Measurements from ENCODE around the gene DOHH. TPM values are rescaled to one million over a fixed set of nuclear protein-coding genes. Genes with fewer than 3 reads are reported as not detected.
A peak's percentile ranks its signal among the peaks of the same experiment; 100 is the strongest.

Gene DOHH
- total and polyA plus RNA-seq, 2 experiments from 2014 or later = 15.0 to 20.4 TPM

DNA sequence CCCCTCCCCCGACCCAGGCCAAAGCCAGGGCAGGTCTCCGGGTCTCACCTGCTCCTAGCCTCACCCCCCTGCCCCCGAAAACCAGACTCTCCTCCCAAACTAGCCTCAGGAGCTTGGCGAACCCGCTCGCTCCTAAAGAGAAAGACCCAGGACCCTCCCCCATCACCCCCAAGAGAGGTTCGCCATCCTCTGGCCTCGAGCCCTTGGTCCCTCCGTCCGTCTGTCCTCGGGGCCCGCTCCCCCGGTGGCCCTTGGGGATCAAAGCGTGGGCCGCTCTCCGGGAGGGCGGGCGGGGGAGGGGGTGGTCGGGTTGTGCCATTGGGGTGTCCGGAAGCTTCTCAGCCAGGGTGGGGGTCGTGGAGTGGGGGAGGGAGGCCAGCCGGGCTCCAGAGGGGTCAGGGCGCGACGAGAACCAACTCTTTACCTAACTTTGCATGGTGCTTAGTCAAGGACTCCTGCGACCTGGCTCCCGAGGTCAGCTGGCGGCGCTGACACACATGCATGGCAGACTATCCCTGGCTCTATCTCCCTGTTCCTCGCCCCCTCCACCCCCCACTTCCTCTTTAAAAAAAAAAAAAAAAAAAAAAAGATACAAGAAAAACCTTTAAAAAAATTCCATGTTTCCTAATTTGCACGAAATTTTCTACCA is 35.8 kb downstream of the DOHH start:
- 77 to 82% methylated on average over 19 to 31 of the region's 31 CpGs for WGBS, 2 experiments (ENCODE audit: low coverage in 1 of 2, low lambda C conversion rate in 2 of 2, missing lambda C conversion rate in 2 of 2)
- H3K4me1 ChIP-seq (ENCODE audit: insufficient read depth) = peaks cover 8% of the 10 kb centered on the region
- in situ Hi-C loops (cut with MboI) = no loop called here

DNA sequence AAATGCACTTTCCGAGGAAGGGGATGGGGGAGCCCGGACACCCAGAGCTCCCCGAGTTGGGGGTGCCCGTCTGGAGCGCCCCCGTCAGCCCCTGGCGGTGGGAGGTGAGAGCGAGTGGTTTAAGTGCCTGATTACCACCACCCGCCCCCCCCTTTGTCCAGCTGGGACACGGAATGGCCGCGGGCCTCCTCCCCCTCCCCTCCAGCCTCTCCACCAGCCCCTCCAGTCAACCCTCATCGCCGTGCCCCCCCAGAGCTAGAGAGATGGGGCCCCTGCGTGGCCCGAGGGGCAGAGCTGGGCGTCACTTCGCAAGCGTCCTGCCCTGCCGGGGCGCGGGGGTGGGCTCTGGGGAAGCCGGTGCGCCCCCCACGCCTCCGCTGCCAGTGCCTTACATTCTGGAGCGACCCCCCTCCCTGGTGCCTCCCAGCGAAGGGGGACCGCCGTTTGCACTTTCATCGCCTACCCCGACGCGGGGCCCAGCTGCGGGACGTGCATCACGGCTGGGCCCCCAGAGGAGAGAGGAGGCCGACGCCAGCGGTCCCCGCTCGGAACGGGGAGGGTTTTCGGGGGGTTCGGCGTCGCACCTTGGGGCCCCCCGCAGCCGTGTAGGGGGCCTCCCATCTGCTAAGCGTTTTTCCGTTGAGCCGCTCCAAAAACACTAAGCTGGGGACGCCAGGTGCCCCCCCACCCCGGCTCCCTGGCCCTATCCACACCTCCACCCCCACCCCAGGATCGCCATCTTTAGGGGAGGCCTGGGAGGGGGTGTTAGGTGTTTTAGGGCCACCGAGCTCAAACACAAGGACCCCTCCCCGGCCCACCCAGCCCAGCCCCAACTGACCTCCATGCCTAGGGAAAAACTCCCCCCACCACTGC is 36.5 kb downstream of the DOHH start:
- peaks cover 12% of the 10 kb centered on the region; the same call in 1 of the 2 replicates for H3K36me3 ChIP-seq (ENCODE audit: low read depth)
- H3K4me2 ChIP-seq (ENCODE audit: unreplicated experiment) = no peak overlapping the region
- H2AFZ ChIP-seq = no peak overlapping the region
- H3K27ac ChIP-seq = no peak overlapping the region
- H3K9me2 ChIP-seq (ENCODE audit: insufficient read depth) = no peaks in the 10 kb centered on the region
- no peak overlapping the region for H3K9ac ChIP-seq
- H3K9me3 ChIP-seq (ENCODE audit: low read depth) = no peaks in the 10 kb centered on the region
- in situ Hi-C loops (cut with MboI) = no loop called here
- WGBS, 2 experiments (ENCODE audit: low coverage in 1 of 2, low lambda C conversion rate in 2 of 2, missing lambda C conversion rate in 2 of 2) = 86 to 93% methylated on average over 30 to 54 of the region's 57 CpGs
- peaks cover 23% of the 10 kb centered on the region for H3K79me2 ChIP-seq (ENCODE audit: insufficient read depth)
- H4K20me1 ChIP-seq (ENCODE audit: insufficient read depth) = no peaks in the 10 kb centered on the region
- H3K27me3 ChIP-seq (replicated peaks; ENCODE audit: insufficient read depth) = no peaks in the 10 kb centered on the region
- no peak for TF ChIP-seq EZH2phosphoT487 (IDR thresholded peaks at IDR 0.05; ENCODE audit: insufficient read depth, low read depth)
- TF ChIP-seq EZH2 (IDR thresholded peaks at IDR 0.05; ENCODE audit: insufficient read depth, poor library complexity, severe bottlenecking) = no peak
- DNase-seq = no peak
- peaks cover 14% of the 10 kb centered on the region for H3K4me1 ChIP-seq (ENCODE audit: insufficient read depth)
- no peak overlapping the region for H3K4me3 ChIP-seq
- 0 out of 2 replicates have a peak, but pooled peaks cover 13% of the 10 kb centered on the region for H3F3A ChIP-seq (ENCODE audit: insufficient read depth)

More for the DNA sequence above, 35.8 kb downstream of the DOHH start:
- Histone ChIP-seq H3K4me2 (ENCODE audit: unreplicated experiment) (no peak overlapping the region), H3K79me2 (ENCODE audit: insufficient read depth) (peaks cover 22% of the 10 kb centered on the region), H3K9ac (no peak overlapping the region), H2AFZ (no peak overlapping the region), H3K36me3 (ENCODE audit: low read depth) (peaks cover 12% of the 10 kb centered on the region; the same call in 1 of the 2 replicates), H3K27ac (no peak overlapping the region), H3F3A (ENCODE audit: insufficient read depth) (0 out of 2 replicates have a peak, but pooled peaks cover 13% of the 10 kb centered on the region), H3K9me3 (ENCODE audit: low read depth) (no peaks in the 10 kb centered on the region), H3K4me3 (no peak overlapping the region), H4K20me1 (ENCODE audit: insufficient read depth) (no peaks in the 10 kb centered on the region), H3K9me2 (ENCODE audit: insufficient read depth) (no peaks in the 10 kb centered on the region), H3K27me3 (replicated peaks; ENCODE audit: insufficient read depth) (no peaks in the 10 kb centered on the region)
- DNase-seq = no peak
- TF ChIP-seq EZH2phosphoT487 (IDR thresholded peaks at IDR 0.05; ENCODE audit: insufficient read depth, low read depth) (no peak), EZH2 (IDR thresholded peaks at IDR 0.05; ENCODE audit: insufficient read depth, poor library complexity, severe bottlenecking) (no peak)

DNA sequence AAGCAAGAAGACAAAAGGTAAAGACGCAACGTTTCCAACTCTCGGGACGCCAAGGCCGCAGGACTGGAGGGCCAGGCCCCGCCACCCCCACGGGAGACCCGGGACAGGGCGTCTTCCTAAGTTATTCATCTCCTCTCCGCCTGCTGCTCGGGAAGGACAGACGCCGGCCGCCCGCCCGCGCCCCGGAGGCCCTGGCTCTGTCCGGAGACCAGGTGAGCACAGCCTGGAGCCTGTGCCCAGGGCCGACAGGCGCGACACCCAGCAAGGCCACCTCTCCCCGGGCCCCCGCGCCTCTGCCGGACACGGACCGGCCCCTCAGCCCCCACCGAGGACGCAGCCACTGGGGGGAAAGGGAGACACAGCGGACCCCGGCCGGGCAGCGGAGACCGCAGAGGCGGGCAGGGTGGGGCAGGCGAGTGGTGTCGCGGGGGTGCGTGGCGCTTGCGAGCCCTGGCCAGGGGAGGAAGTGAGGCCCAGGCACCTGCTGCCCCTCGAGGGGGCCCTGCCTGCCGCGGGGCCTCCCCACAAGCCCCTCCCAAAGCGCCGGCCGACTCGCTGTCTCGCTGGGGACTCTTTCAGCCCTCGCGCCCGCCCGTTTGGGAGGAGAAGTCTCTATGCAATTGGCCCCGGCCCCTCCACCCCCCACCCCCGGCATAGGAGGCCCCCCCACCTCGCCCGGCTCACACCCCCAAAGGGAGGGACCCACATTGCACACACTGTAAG is 37.3 kb downstream of the DOHH start:
- Histone ChIP-seq H2AFZ (no peak overlapping the region), H3F3A (ENCODE audit: insufficient read depth) (peaks cover 20% of the 10 kb centered on the region; the same call in 1 of the 2 replicates), H3K4me2 (ENCODE audit: unreplicated experiment) (no peak overlapping the region), H3K27me3 (replicated peaks; ENCODE audit: insufficient read depth) (no peaks in the 10 kb centered on the region), H3K36me3 (ENCODE audit: low read depth) (peaks cover 12% of the 10 kb centered on the region; the same call in 1 of the 2 replicates), H3K79me2 (ENCODE audit: insufficient read depth) (peaks cover 26% of the 10 kb centered on the region), H4K20me1 (ENCODE audit: insufficient read depth) (no peaks in the 10 kb centered on the region), H3K4me1 (ENCODE audit: insufficient read depth) (peaks cover 22% of the 10 kb centered on the region), H3K4me3 (no peak overlapping the region), H3K27ac (no peak overlapping the region), H3K9ac (no peak overlapping the region), H3K9me2 (ENCODE audit: insufficient read depth) (no peaks in the 10 kb centered on the region), H3K9me3 (ENCODE audit: low read depth) (no peaks in the 10 kb centered on the region)
- TF ChIP-seq EZH2phosphoT487 (IDR thresholded peaks at IDR 0.05; ENCODE audit: insufficient read depth, low read depth) = no peak
- in situ Hi-C loops (cut with MboI) = no loop called here
- DNase-seq = no peak
- 84 to 85% methylated on average over 21 to 58 of the region's 58 CpGs for WGBS, 2 experiments (ENCODE audit: low coverage in 1 of 2, low lambda C conversion rate in 2 of 2, missing lambda C conversion rate in 2 of 2)

DNA sequence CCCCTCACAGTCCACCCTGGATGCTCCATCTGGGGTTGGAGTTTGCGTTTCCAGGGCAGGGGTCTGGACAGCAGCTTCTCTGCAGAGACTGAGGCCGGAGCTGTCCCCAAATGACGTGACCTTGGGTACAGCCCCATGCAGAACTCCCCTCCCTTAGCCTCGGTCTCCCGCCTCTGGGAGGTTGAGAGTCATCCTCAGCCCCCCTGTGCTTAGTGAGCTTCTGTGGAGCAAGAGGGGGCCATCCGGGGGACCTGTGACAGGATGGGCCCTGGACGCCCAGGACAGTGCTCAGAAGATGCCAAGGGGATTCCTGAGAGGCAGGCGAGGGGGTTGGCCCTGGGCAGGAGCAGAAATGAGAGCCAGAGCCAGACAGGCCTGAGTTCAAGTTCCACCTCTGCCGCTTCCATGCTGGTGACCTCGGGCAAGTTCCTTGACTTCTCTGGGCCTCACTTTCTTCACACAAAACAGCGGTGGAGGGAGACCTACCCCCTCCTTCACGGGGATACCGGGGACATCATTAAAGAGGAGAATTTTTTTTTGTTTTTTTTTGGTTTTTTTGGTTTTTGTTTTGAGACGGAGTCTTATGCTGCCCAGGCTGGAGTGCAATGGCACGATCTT is 40.4 kb downstream of the DOHH start:
- Histone ChIP-seq H3K4me2 (ENCODE audit: unreplicated experiment) (no peak overlapping the region), H3K27me3 (replicated peaks; ENCODE audit: insufficient read depth) (no peaks in the 10 kb centered on the region), H3K79me2 (ENCODE audit: insufficient read depth) (peaks cover 47% of the 10 kb centered on the region), H2AFZ (no peak overlapping the region), H3K9me3 (ENCODE audit: low read depth) (no peaks in the 10 kb centered on the region), H3K36me3 (ENCODE audit: low read depth) (peaks cover 20% of the 10 kb centered on the region), H4K20me1 (ENCODE audit: insufficient read depth) (no peaks in the 10 kb centered on the region), H3F3A (ENCODE audit: insufficient read depth) (peaks cover 20% of the 10 kb centered on the region; the same call in 1 of the 2 replicates), H3K27ac (peak overlapping the region; percentile 84), H3K4me3 (no peak overlapping the region), H3K9ac (peak overlapping the region; percentile 51), H3K4me1 (ENCODE audit: insufficient read depth) (peaks cover 28% of the 10 kb centered on the region), H3K9me2 (ENCODE audit: insufficient read depth) (no peaks in the 10 kb centered on the region)
- DNase-seq = no peak
- no peak for TF ChIP-seq EZH2 (IDR thresholded peaks at IDR 0.05; ENCODE audit: insufficient read depth, poor library complexity, severe bottlenecking)
- TF ChIP-seq EZH2phosphoT487 (IDR thresholded peaks at IDR 0.05; ENCODE audit: insufficient read depth, low read depth) = no peak
- WGBS, 2 experiments (ENCODE audit: low coverage in 1 of 2, low lambda C conversion rate in 2 of 2, missing lambda C conversion rate in 2 of 2) = 51 to 52% methylated on average over 13 to 15 of the region's 15 CpGs
- in situ Hi-C loops (cut with MboI) = no loop called here
